Natural killer cell (primary cell): ENCODE data around the gene LGR6. TPM values are rescaled to one million over a fixed set of nuclear protein-coding genes. Genes with fewer than 3 reads are reported as not detected.

Source experiments
- ATAC-seq, 3 donors: fragments of 150-1000 bp in 2 of 3; fragments of 200-7000 bp in 1 of 3; cut with Tn5 transposase; 1 replicate in 1 of 3; 2 replicates in 2 of 3; pipeline ENCODE4 v1.10.0; 2021; ENCODE audit warnings: mild to moderate bottlenecking in 2 of 3, moderate library complexity in 2 of 3
- DNase-seq, 2 donors: peaks; one replicate each; pipeline versions ENCODE4 v3.0.0 to v3.0.0-alpha.2; 2013 to 2021; ENCODE audit warnings: mixed read lengths in 1 of 2
- H3K27ac ChIP-seq: one replicate; pipeline ENCODE4 v1.5.1; 2013; ENCODE audit warnings: mild to moderate bottlenecking, low read length
- H3K27me3 ChIP-seq: one replicate; pipeline ENCODE4 v1.6.1; 2013; ENCODE audit warnings: low read length; ENCODE audit not compliant: control insufficient read depth, insufficient read depth
- H3K36me3 ChIP-seq: one replicate; pipeline ENCODE4 v1.6.1; 2013; ENCODE audit warnings: low read length; ENCODE audit not compliant: control insufficient read depth, insufficient read depth
- H3K4me1 ChIP-seq: one replicate; pipeline ENCODE4 v1.6.1; 2013; ENCODE audit warnings: low read length; ENCODE audit not compliant: control insufficient read depth, insufficient read depth
- H3K4me3 ChIP-seq: one replicate; pipeline ENCODE4 v1.5.1; 2013; ENCODE audit warnings: low read length
- H3K9me3 ChIP-seq: one replicate; pipeline ENCODE4 v1.6.1; 2013; ENCODE audit warnings: low read length; ENCODE audit not compliant: control insufficient read depth, insufficient read depth
- H3K27ac Mint-ChIP-seq, 2 donors: one replicate each; pipeline ENCODE4 v1.8.0; 2022; ENCODE audit warnings: mild to moderate bottlenecking in 2 of 2, mixed read lengths in 2 of 2, moderate library complexity in 1 of 2
- H3K27me3 Mint-ChIP-seq, 2 donors: one replicate each; pipeline ENCODE4 v1.8.0; 2022; ENCODE audit warnings: low read depth in 2 of 2, mixed read lengths in 2 of 2
- H3K36me3 Mint-ChIP-seq: one replicate; pipeline ENCODE4 v1.8.0; 2022; ENCODE audit warnings: mixed read lengths
- H3K4me1 Mint-ChIP-seq, 2 donors: one replicate each; pipeline ENCODE4 v1.8.0; 2022; ENCODE audit warnings: mixed read lengths in 2 of 2
- H3K4me3 Mint-ChIP-seq: one replicate; pipeline ENCODE4 v1.8.0; 2022; ENCODE audit warnings: mild to moderate bottlenecking, moderate library complexity, mixed read lengths
- H3K9me3 Mint-ChIP-seq, 2 donors: one replicate each; pipeline ENCODE4 v1.8.0; 2022; ENCODE audit warnings: mixed read lengths in 2 of 2
- CTCF ChIP-seq: fragments of 200-600 bp; IDR thresholded peaks from one replicate; pipeline ENCODE4 v1.8.0; 2022; ENCODE audit warnings: antibody characterized with exemption
- WGBS: methylation state at CpG from one replicate; pipeline ENCODE4 v1.1.7; 2013; ENCODE audit warnings: missing lambda C conversion rate; ENCODE audit not compliant: insufficient coverage; 5-methylcytosine and 5-hydroxymethylcytosine counted together
- intact Hi-C: fragments of 100-400 bp; cut with micrococcal nuclease; formaldehyde crosslinking; loops from one replicate; pipeline ENCODE4 v1.14.2; 2022
- total RNA-seq, 4 donors: library from RNA; stranded (reverse); fragments of 120-200 nt in 1 of 4; gene quantifications; one replicate each; pipeline versions ENCODE4 v1.2.3 to v1.2.4, GENCODE V29; 2013 to 2022

The LGR6 gene
- total RNA-seq, 3 donors from 2014 or later (not counting 1 experiment from before 2014, with no cell fraction given) = 58.3 to 65.2 (median 60.9) TPM

GRCh38 chr1:202310071-202310725 lies 116.6 kb downstream of the LGR6 start:
- Histone ChIP-seq H3K27me3 (no peaks in the 10 kb centered on the region), H3K9me3 (no peaks in the 10 kb centered on the region), H3K4me1 (no peaks in the 10 kb centered on the region), H3K36me3 (no peaks in the 10 kb centered on the region), H3K4me3 (no peak overlapping the region), H3K27ac (no peak overlapping the region)
- no peaks in the 10 kb centered on the region for H3K27me3 Mint-ChIP-seq
- no peak for TF ChIP-seq CTCF
- ATAC-seq = no peak
- no peaks in the 10 kb centered on the region for H3K36me3 Mint-ChIP-seq
- no peak overlapping the region for H3K4me3 Mint-ChIP-seq
- peak overlapping the region in 1 of 2 donors; percentile 67 for H3K27ac Mint-ChIP-seq
- intact Hi-C loops = no loop called here
- H3K9me3 Mint-ChIP-seq = no peaks in the 10 kb centered on the region
- peaks cover 0 to 10% of the 10 kb centered on the region in 2 donors for H3K4me1 Mint-ChIP-seq
- no peak for DNase-seq

GRCh38 chr1:202310746-202311145 lies 117.1 kb downstream of the LGR6 start:
- H3K36me3 ChIP-seq = no peaks in the 10 kb centered on the region
- H3K4me1 ChIP-seq = no peaks in the 10 kb centered on the region
- Mint-ChIP-seq H3K27me3 (no peaks in the 10 kb centered on the region), H3K4me3 (no peak overlapping the region), H3K27ac (peak overlapping the region in 1 of 2 donors; percentile 67), H3K36me3 (no peaks in the 10 kb centered on the region), H3K4me1 (peaks cover 0 to 14% of the 10 kb centered on the region in 2 donors), H3K9me3 (no peaks in the 10 kb centered on the region)
- no peak for DNase-seq
- no peaks in the 10 kb centered on the region for H3K9me3 ChIP-seq
- no peak overlapping the region for H3K27ac ChIP-seq
- no peak overlapping the region for H3K4me3 ChIP-seq
- H3K27me3 ChIP-seq = no peaks in the 10 kb centered on the region
- TF ChIP-seq CTCF = no peak
- intact Hi-C loops = no loop called here
- WGBS = 95% methylated on average over 2 of the region's 3 CpGs
- ATAC-seq = no peak

GRCh38 chr1:202311875-202312635 lies 118.5 kb downstream of the LGR6 start:
- H3K27me3 ChIP-seq = no peaks in the 10 kb centered on the region
- Mint-ChIP-seq H3K4me3 (no peak overlapping the region), H3K36me3 (no peaks in the 10 kb centered on the region), H3K4me1 (peaks cover 0 to 15% of the 10 kb centered on the region in 2 donors), H3K9me3 (no peaks in the 10 kb centered on the region), H3K27ac (peak overlapping the region in 1 of 2 donors; percentile 53), H3K27me3 (no peaks in the 10 kb centered on the region)
- intact Hi-C loops = no loop called here
- TF ChIP-seq CTCF = no peak
- no peaks in the 10 kb centered on the region for H3K36me3 ChIP-seq
- no peaks in the 10 kb centered on the region for H3K4me1 ChIP-seq
- H3K27ac ChIP-seq = no peak overlapping the region
- H3K9me3 ChIP-seq = no peaks in the 10 kb centered on the region
- ATAC-seq (no peak), DNase-seq (no peak)
- H3K4me3 ChIP-seq = no peak overlapping the region
- WGBS = 10% methylated on average over 14 of the region's 14 CpGs
